HepG2 (cell line): Measurements from ENCODE around the gene CHST1. TPM values are rescaled to one million over a fixed set of nuclear protein-coding genes. Genes with fewer than 3 reads are reported as not detected.

Experiments
- ATAC-seq: fragments of 200-7000 bp; cut with Tn5 transposase; 3 replicates; pipeline ENCODE4 v1.9.1; 2020; ENCODE audit warnings: mild to moderate bottlenecking, moderate library complexity
- BruUV-seq: library from RNA; stranded (reverse); fragments of 400-500 nt; replicated peaks from 2 replicates; lab custom pipeline; 2021; lab: Mats Ljungman, UMichigan
- CTCF ChIA-PET: fragments of 300-600 bp; formaldehyde crosslinking; extraction: SDS; loops from one replicate; lab custom pipeline; 2021; ENCODE audit warnings: low total read pairs, inconsistent platforms, low intra/inter-chr PET ratio; lab: Yijun Ruan, JAX
- POLR2A ChIA-PET: fragments of 350-600 bp; sonication (Branson Sonifier 250); formaldehyde crosslinking; loops from one replicate; lab custom pipeline; 2020; ENCODE audit warnings: antibody characterized with exemption, inconsistent platforms; lab: Yijun Ruan, JAX
- DNase-seq: peaks from one replicate; pipeline ENCODE4 v3.0.0-alpha.2; 2015; ENCODE audit warnings: low spot score
- FAIRE-seq: peaks from 3 replicates; lab custom pipeline; 2011; peaks lifted over from hg19 to GRCh38; lab: Jason Lieb, UNC
- H2AFZ ChIP-seq: one replicate; pipeline ENCODE4 v1.6.1; 2011; ENCODE audit warnings: low read length, inconsistent platforms
- H3K27ac ChIP-seq: fragments of 300-600 bp; 3 replicates; pipeline ENCODE4 v1.8.0; 2011; ENCODE audit warnings: mixed run types, mild to moderate bottlenecking, mixed read lengths, low read length, inconsistent platforms; ENCODE audit not compliant: insufficient read depth; ENCODE audit errors: extremely low read length
- H3K27me3 ChIP-seq, 2 experiments: fragments of 200-600 bp in 1 of 2; 2 replicates in 1 of 2; 3 replicates in 1 of 2; pipeline versions ENCODE4 v1.6.0 to v1.8.0; 2011; ENCODE audit warnings: low read length in 2 of 2, mild to moderate bottlenecking in 2 of 2, moderate library complexity in 2 of 2, inconsistent platforms in 1 of 2; ENCODE audit not compliant: insufficient read depth in 2 of 2, control insufficient read depth in 1 of 2
- H3K36me3 ChIP-seq, 2 experiments: fragments of 200-600 bp in 1 of 2; replicated peaks in 1 of 2; 2 replicates in 1 of 2; 3 replicates in 1 of 2; pipeline versions ENCODE4 v1.5.1 to v1.8.0; 2011; ENCODE audit warnings: low read length in 2 of 2, inconsistent platforms in 1 of 2; ENCODE audit not compliant: insufficient read depth in 2 of 2, control insufficient read depth in 1 of 2
- H3K4me1 ChIP-seq: 2 replicates; pipeline ENCODE4 v1.5.1; 2012; ENCODE audit warnings: low read length, inconsistent platforms; ENCODE audit not compliant: insufficient read depth
- H3K4me2 ChIP-seq: 2 replicates; pipeline ENCODE4 v1.6.0; 2011; ENCODE audit warnings: low read depth, low read length, inconsistent platforms
- H3K4me3 ChIP-seq, 3 experiments: fragments of 200-600 bp in 1 of 3; sonication (generic), shearing (Covaris generic) in 1 of 3; replicated peaks in 1 of 3; 2 replicates each; pipeline ENCODE4 v1.5.1; 2011 to 2016; ENCODE audit warnings: low read length in 3 of 3, inconsistent platforms in 2 of 3, low read depth in 2 of 3, mild to moderate bottlenecking in 2 of 3, control low read depth in 1 of 3, mixed read lengths in 1 of 3; ENCODE audit not compliant: insufficient read depth in 1 of 3
- H3K79me2 ChIP-seq: one replicate; pipeline ENCODE4 v1.6.1; 2011; ENCODE audit warnings: low read length, inconsistent platforms; ENCODE audit not compliant: insufficient read depth
- H3K9ac ChIP-seq: 2 replicates; pipeline ENCODE4 v1.6.0; 2011; ENCODE audit warnings: mild to moderate bottlenecking, low read depth, low read length, inconsistent platforms; ENCODE audit not compliant: insufficient read depth
- H3K9me3 ChIP-seq: 2 replicates; pipeline ENCODE4 v1.5.1; 2012; ENCODE audit warnings: mild to moderate bottlenecking, low read length
- H4K20me1 ChIP-seq: 2 replicates; pipeline ENCODE4 v1.6.0; 2011; ENCODE audit warnings: inconsistent platforms, mild to moderate bottlenecking, low read length, moderate library complexity; ENCODE audit not compliant: insufficient read depth
- FOXC1 ChIP-seq: sonication (generic); formaldehyde crosslinking; IDR thresholded peaks from 2 replicates; pipeline ENCODE4 v1.8.0; 2022; ENCODE audit warnings: mild to moderate bottlenecking, missing genetic modification reagents, borderline replicate concordance
- LRRFIP1 ChIP-seq: sonication (generic); formaldehyde crosslinking; conservative IDR thresholded peaks from 2 replicates; pipeline ENCODE4 v1.4.0; 2020; ENCODE audit warnings: missing genetic modification reagents
- PITX1 ChIP-seq: sonication (generic); formaldehyde crosslinking; IDR thresholded peaks from 2 replicates; pipeline ENCODE4 v1.5.1; 2020; ENCODE audit warnings: mild to moderate bottlenecking, missing genetic modification reagents
- PLSCR1 ChIP-seq: sonication (generic); formaldehyde crosslinking; IDR thresholded peaks from 2 replicates; pipeline ENCODE4 v1.5.0; 2020; ENCODE audit warnings: missing genetic modification reagents, mild to moderate bottlenecking, borderline replicate concordance
- ZBTB42 ChIP-seq: sonication (generic); formaldehyde crosslinking; IDR thresholded peaks from 2 replicates; pipeline ENCODE4 v1.5.0; 2020; ENCODE audit warnings: mild to moderate bottlenecking, missing genetic modification reagents
- ZEB1 ChIP-seq: IDR thresholded peaks from 2 replicates; pipeline ENCODE4 v1.6.1; 2012; ENCODE audit warnings: mild to moderate bottlenecking, low read depth, inconsistent platforms; ENCODE audit not compliant: insufficient replicate concordance
- ZNF563 ChIP-seq: sonication (generic); formaldehyde crosslinking; IDR thresholded peaks from 2 replicates; pipeline ENCODE4 v1.8.0; 2022; ENCODE audit warnings: mild to moderate bottlenecking, moderate library complexity, missing genetic modification reagents
- ZNF775 ChIP-seq: sonication (generic); formaldehyde crosslinking; IDR thresholded peaks from 2 replicates; pipeline ENCODE4 v1.4.0; 2020; ENCODE audit warnings: missing genetic modification reagents, mild to moderate bottlenecking, moderate library complexity, borderline replicate concordance
- ZSCAN20 ChIP-seq: sonication (generic); formaldehyde crosslinking; IDR thresholded peaks from 2 replicates; pipeline ENCODE4 v1.4.0; 2020; ENCODE audit warnings: missing genetic modification reagents, mild to moderate bottlenecking, borderline replicate concordance
- WGBS: methylation state at CpG from one replicate; pipeline ENCODE4 v1.1.6; 2017; ENCODE audit warnings: low lambda C conversion rate; 5-methylcytosine and 5-hydroxymethylcytosine counted together
- in situ Hi-C: cut with HindIII; loops from 2 replicates; pipeline ENCODE4 v1.10.0; 2017; ENCODE audit warnings: low pct_unique_long_range_greater_than_20kb; ENCODE audit not compliant: extremely low pct_ligation_motif_present
- intact Hi-C: fragments of 100-400 bp; cut with micrococcal nuclease; formaldehyde crosslinking; loops from one replicate; pipeline ENCODE4 v1.10.0; 2022; ENCODE audit not compliant: unreplicated experiment
- polyA plus RNA-seq, 8 experiments: library from polyadenylated mRNA; depleted of rRNA in 3 of 8; stranded (reverse) in 7 of 8; unstranded in 1 of 8; fragments of >200 nt; fragmentation: Illumina TruSeq in 4 of 8; extraction: Trizol in 4 of 8; gene quantifications; 2 replicates each; pipeline versions ENCODE4 v1.2.1 to v1.2.3, GENCODE V29; 2011 to 2016; ENCODE audit warnings: low read depth in 4 of 8, missing spikeins in 1 of 8, mixed read lengths in 1 of 8; ENCODE audit not compliant: insufficient read depth in 1 of 8
- total RNA-seq, 5 experiments: library from RNA; depleted of rRNA; stranded (reverse); fragments of >200 nt; fragmentation: Illumina TruSeq; extraction: Trizol; gene quantifications; 2 replicates each; pipeline ENCODE4 v1.2.3, GENCODE V29; 2016; ENCODE audit warnings: low read depth in 1 of 5
- TF ChIP-seq, protein P1 (sequence below): IDR thresholded peaks from 2 replicates; pipeline ENCODE4 v1.6.1; 2016; ENCODE audit warnings: low read depth, missing genetic modification reagents, missing compliant biosample characterization
- TF ChIP-seq, protein P2 (sequence below): fragments of 450-650 bp; IDR thresholded peaks from 2 replicates; pipeline ENCODE4 v1.6.1; 2017; ENCODE audit warnings: mild to moderate bottlenecking

CHST1 gene
- total and polyA plus RNA-seq, 2 of the 13 experiments (the other 11 are each of a cell fraction or from before 2014, with no cell fraction given): not detected

DNA sequence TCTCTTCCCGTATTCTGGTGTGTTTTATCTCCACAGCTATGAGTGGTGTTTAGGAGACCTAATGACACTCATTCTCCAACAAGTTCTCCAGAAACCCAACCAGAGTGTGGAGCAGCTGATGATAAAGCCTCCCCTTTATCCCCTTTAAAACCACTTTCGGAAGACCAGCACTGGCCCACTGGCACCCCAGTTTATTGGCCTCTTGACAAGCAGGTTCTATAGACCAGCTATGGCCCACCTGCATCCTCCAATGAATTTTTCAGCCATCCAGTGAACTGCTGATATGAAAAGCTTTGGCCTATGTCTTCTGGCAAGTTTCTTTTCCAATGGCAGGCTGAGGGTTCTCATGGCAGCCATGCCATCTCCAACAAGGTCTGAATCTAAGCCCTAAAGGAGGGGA lies 27.4 kb downstream of the CHST1 start:
- ATAC-seq (no peak), FAIRE-seq (no peak), DNase-seq (no peak)
- BruUV-seq: no TSS peak
- Histone ChIP-seq H4K20me1 (no peaks in the 10 kb centered on the region), H3K27ac (no peak overlapping the region), H3K4me2 (no peak overlapping the region), H3K27me3 (peaks cover 2 to 4% of the 10 kb centered on the region in 2 experiments; a peak in 2 of 5 replicates), H3K4me1 (no peaks in the 10 kb centered on the region), H3K9ac (no peak overlapping the region), H2AFZ (no peak overlapping the region), H3K79me2 (no peaks in the 10 kb centered on the region), H3K9me3 (no peaks in the 10 kb centered on the region), H3K4me3 (no peak overlapping the region), H3K36me3 (no peaks in the 10 kb centered on the region)
- ChIA-PET CTCF (no interaction called here), POLR2A (no interaction called here)
- intact Hi-C loops: no loop called here
- 4% methylated on average over 2 of the region's 2 CpGs for WGBS
- in situ Hi-C loops: no loop called here
- TF ChIP-seq ZEB1 (no peak), LRRFIP1 (CRISPR knock-in tag) (no peak), ZNF775 (no peak), ZSCAN20 (CRISPR knock-in tag) (no peak), PLSCR1 (CRISPR knock-in tag) (no peak), ZNF563 (no peak), FOXC1 (CRISPR knock-in tag) (no peak), ZBTB42 (CRISPR knock-in tag) (no peak), PITX1 (CRISPR knock-in tag) (no peak)
- TF ChIP-seq, protein P1, sequence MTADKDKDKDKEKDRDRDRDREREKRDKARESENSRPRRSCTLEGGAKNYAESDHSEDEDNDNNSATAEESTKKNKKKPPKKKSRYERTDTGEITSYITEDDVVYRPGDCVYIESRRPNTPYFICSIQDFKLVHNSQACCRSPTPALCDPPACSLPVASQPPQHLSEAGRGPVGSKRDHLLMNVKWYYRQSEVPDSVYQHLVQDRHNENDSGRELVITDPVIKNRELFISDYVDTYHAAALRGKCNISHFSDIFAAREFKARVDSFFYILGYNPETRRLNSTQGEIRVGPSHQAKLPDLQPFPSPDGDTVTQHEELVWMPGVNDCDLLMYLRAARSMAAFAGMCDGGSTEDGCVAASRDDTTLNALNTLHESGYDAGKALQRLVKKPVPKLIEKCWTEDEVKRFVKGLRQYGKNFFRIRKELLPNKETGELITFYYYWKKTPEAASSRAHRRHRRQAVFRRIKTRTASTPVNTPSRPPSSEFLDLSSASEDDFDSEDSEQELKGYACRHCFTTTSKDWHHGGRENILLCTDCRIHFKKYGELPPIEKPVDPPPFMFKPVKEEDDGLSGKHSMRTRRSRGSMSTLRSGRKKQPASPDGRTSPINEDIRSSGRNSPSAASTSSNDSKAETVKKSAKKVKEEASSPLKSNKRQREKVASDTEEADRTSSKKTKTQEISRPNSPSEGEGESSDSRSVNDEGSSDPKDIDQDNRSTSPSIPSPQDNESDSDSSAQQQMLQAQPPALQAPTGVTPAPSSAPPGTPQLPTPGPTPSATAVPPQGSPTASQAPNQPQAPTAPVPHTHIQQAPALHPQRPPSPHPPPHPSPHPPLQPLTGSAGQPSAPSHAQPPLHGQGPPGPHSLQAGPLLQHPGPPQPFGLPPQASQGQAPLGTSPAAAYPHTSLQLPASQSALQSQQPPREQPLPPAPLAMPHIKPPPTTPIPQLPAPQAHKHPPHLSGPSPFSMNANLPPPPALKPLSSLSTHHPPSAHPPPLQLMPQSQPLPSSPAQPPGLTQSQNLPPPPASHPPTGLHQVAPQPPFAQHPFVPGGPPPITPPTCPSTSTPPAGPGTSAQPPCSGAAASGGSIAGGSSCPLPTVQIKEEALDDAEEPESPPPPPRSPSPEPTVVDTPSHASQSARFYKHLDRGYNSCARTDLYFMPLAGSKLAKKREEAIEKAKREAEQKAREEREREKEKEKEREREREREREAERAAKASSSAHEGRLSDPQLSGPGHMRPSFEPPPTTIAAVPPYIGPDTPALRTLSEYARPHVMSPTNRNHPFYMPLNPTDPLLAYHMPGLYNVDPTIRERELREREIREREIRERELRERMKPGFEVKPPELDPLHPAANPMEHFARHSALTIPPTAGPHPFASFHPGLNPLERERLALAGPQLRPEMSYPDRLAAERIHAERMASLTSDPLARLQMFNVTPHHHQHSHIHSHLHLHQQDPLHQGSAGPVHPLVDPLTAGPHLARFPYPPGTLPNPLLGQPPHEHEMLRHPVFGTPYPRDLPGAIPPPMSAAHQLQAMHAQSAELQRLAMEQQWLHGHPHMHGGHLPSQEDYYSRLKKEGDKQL (CRISPR knock-in tag): no peak
- TF ChIP-seq, protein P2, sequence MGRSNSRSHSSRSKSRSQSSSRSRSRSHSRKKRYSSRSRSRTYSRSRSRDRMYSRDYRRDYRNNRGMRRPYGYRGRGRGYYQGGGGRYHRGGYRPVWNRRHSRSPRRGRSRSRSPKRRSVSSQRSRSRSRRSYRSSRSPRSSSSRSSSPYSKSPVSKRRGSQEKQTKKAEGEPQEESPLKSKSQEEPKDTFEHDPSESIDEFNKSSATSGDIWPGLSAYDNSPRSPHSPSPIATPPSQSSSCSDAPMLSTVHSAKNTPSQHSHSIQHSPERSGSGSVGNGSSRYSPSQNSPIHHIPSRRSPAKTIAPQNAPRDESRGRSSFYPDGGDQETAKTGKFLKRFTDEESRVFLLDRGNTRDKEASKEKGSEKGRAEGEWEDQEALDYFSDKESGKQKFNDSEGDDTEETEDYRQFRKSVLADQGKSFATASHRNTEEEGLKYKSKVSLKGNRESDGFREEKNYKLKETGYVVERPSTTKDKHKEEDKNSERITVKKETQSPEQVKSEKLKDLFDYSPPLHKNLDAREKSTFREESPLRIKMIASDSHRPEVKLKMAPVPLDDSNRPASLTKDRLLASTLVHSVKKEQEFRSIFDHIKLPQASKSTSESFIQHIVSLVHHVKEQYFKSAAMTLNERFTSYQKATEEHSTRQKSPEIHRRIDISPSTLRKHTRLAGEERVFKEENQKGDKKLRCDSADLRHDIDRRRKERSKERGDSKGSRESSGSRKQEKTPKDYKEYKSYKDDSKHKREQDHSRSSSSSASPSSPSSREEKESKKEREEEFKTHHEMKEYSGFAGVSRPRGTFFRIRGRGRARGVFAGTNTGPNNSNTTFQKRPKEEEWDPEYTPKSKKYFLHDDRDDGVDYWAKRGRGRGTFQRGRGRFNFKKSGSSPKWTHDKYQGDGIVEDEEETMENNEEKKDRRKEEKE: no peak
